ENCODE data around the gene DEPDC1B. TPM values are rescaled to one million over a fixed set of nuclear protein-coding genes. Genes with fewer than 3 reads are reported as not detected.
"Not testable (repeated sequence)": the region's sequence is repeated elsewhere in the genome, so short reads cannot be mapped to it uniquely, and the experiment has no call there.

DEPDC1B gene
- total and polyA plus RNA-seq, 2 of the 8 experiments (the other 6 are each of a cell fraction or from before 2014, with no cell fraction given) = 30.8 to 67.4 TPM

DNA sequence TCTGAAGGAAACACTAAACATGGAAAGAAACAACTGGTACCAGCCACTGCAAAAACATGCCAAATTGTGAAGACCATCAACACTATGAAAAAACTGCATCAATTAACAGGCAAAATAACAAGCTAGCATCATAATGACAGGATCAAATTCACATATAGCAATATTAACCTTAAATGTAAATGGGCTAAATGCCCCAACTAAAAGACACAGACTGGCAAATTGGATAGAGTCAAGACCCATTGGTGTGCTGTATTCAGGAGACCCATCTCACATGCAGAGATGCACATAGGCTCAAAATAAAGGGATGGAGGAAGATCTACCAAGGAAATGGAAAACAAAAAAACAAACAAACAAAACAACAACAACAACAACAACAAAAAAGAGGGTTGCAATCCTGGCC, 30.9 kb upstream of the DEPDC1B start:
- H2BK12ac ChIP-seq (ENCODE audit: low read depth, low read length); H2BK20ac ChIP-seq (ENCODE audit: low read length); H4K8ac ChIP-seq (ENCODE audit: extremely low read depth, insufficient read depth, low read length); H3K14ac ChIP-seq (ENCODE audit: insufficient read length); H3K79me2 ChIP-seq (ENCODE audit: control insufficient read depth in 1 of 2, insufficient read depth in 2 of 2, low read length in 2 of 2); H3K23ac ChIP-seq (ENCODE audit: insufficient read length); H4K5ac ChIP-seq (ENCODE audit: insufficient read length, low read depth, low read length); H2AFZ ChIP-seq (ENCODE audit: low read length); H3K18ac ChIP-seq (ENCODE audit: extremely low read depth, low read length); FAIRE-seq; DNase-seq (ENCODE audit: low read depth in 1 of 2, low spot score in 2 of 2); H3K79me1 ChIP-seq (ENCODE audit: low read depth, low read length); H3K27ac ChIP-seq (ENCODE audit: low read depth, low read length); H3K4me2 ChIP-seq (ENCODE audit: insufficient read depth in 1 of 2, low read depth in 2 of 2, low read length in 2 of 2); H3K56ac ChIP-seq (replicated peaks; ENCODE audit: insufficient read length, low read depth, low read length); H3K36me3 ChIP-seq (ENCODE audit: control insufficient read depth in 2 of 4, insufficient read depth in 4 of 4, low read length in 3 of 4); H3K4me3 ChIP-seq (ENCODE audit: extremely low read depth in 1 of 4, insufficient read depth in 2 of 4, low read depth in 3 of 4, low read length in 4 of 4); H2BK5ac ChIP-seq (ENCODE audit: low read depth, low read length); H3K9ac ChIP-seq (replicated peaks in 1 of 4; ENCODE audit: extremely low read depth in 1 of 4, low read depth in 3 of 4, low read length in 3 of 4); H2BK120ac ChIP-seq (replicated peaks; ENCODE audit: low read depth, low read length); H3K4ac ChIP-seq (replicated peaks; ENCODE audit: insufficient read length, low read depth, low read length); H3K9me3 ChIP-seq (ENCODE audit: insufficient read depth in 2 of 2, low read depth in 1 of 2, low read length in 1 of 2); H3K27me3 ChIP-seq (replicated peaks in 1 of 4; ENCODE audit: control insufficient read depth in 3 of 4, extremely low read depth in 1 of 4, insufficient read depth in 3 of 4, low read length in 3 of 4); H3K4me1 ChIP-seq (replicated peaks in 1 of 4; ENCODE audit: control insufficient read depth in 3 of 4, insufficient read depth in 4 of 4, low read length in 3 of 4); H4K20me1 ChIP-seq (replicated peaks in 1 of 2; ENCODE audit: control insufficient read depth in 1 of 2, insufficient read depth in 2 of 2, low read length in 2 of 2); H4K91ac ChIP-seq (replicated peaks; ENCODE audit: insufficient read length, low read length); H2BK15ac ChIP-seq (ENCODE audit: low read length); H3K23me2 ChIP-seq (ENCODE audit: low read depth, low read length); POLR2A ChIA-PET (ENCODE audit: partially characterized antibody); H2AK5ac ChIP-seq (ENCODE audit: low read depth, low read length): not testable (repeated sequence)
- CTCF ChIA-PET (ENCODE audit: partially characterized antibody) = interaction anchor here (0.9 kb wide), 1 partner anchor 46 kb away, joined by 3 read pairs; no protein-coding TSS in a partner anchor

Data from H1 (cell line).